ENCODE measurements around the gene COQ3. TPM values are rescaled to one million over a fixed set of nuclear protein-coding genes. Genes with fewer than 3 reads are reported as not detected.

Gene COQ3
- total RNA-seq, 1 experiment from 2014 or later = 5.8 TPM

DNA sequence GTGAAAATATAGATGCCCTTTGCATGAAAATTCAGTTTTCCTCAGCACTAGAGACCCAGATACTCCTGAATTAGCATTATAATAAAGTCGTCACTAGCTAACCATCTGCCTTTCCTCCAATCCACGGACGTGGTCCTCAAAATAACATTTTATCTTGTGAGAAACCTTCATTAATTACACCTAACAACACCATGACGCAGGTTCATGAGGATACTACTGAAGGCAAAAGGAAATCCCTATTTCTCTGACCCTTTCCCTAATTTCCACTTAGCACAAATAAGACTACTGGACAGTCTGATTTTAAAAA is 32.4 kb upstream of the COQ3 start:
- TF ChIP-seq, protein P1, sequence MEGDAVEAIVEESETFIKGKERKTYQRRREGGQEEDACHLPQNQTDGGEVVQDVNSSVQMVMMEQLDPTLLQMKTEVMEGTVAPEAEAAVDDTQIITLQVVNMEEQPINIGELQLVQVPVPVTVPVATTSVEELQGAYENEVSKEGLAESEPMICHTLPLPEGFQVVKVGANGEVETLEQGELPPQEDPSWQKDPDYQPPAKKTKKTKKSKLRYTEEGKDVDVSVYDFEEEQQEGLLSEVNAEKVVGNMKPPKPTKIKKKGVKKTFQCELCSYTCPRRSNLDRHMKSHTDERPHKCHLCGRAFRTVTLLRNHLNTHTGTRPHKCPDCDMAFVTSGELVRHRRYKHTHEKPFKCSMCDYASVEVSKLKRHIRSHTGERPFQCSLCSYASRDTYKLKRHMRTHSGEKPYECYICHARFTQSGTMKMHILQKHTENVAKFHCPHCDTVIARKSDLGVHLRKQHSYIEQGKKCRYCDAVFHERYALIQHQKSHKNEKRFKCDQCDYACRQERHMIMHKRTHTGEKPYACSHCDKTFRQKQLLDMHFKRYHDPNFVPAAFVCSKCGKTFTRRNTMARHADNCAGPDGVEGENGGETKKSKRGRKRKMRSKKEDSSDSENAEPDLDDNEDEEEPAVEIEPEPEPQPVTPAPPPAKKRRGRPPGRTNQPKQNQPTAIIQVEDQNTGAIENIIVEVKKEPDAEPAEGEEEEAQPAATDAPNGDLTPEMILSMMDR (IDR thresholded peaks at IDR 0.05; ENCODE audit: insufficient read depth in 1 of 2, low read depth in 1 of 2, low read length in 1 of 2, severe bottlenecking in 1 of 2, unreplicated experiment in 1 of 2) = no peak
- intact Hi-C loops (cut with micrococcal nuclease; ENCODE audit: unreplicated experiment) = loop anchor here (5.0 kb wide), 1 partner anchor 144 kb away; no protein-coding TSS in a partner anchor
- Histone ChIP-seq H3K4me3 (ENCODE audit: low read depth, low read length) (peak overlapping the region; percentile 66), H3K36me3 (ENCODE audit: control insufficient read depth, insufficient read depth, low read length) (no peaks in the 10 kb centered on the region), H3K4me1 (peaks cover 13% of the 10 kb centered on the region), H3K9me3 (no peaks in the 10 kb centered on the region), H3K27me3 (replicated peaks; ENCODE audit: control insufficient read depth, insufficient read depth, low read length) (no peaks in the 10 kb centered on the region)
- H3K9me3 Mint-ChIP-seq (ENCODE audit: unreplicated experiment) = no peaks in the 10 kb centered on the region
- no peaks in the 10 kb centered on the region for H3K27me3 Mint-ChIP-seq (ENCODE audit: insufficient read depth, unreplicated experiment)
- DNase-seq = no peak
- ChIA-PET CTCF (interaction anchor here (0.9 kb wide), 1 partner anchor 33 kb away, joined by 4 read pairs; the partner anchor contains the start of gene COQ3), POLR2A (interaction anchor here (0.7 to 1.3 kb wide), 2 partner anchors 30 to 33 kb away, joined by 3 to 9 read pairs; partner anchors contain the start of gene COQ3)
- peaks cover 40% of the 10 kb centered on the region for H3K36me3 Mint-ChIP-seq (ENCODE audit: insufficient read depth, unreplicated experiment)
- H3K27ac Mint-ChIP-seq (ENCODE audit: unreplicated experiment) = peak overlapping the region; percentile 99
- BruUV-seq (replicated peaks) = no TSS peak
- H3K4me1 Mint-ChIP-seq (ENCODE audit: low read depth, unreplicated experiment) = peaks cover 8% of the 10 kb centered on the region
- H3K4me3 Mint-ChIP-seq (ENCODE audit: unreplicated experiment) = peak overlapping the region; percentile 97

DNA sequence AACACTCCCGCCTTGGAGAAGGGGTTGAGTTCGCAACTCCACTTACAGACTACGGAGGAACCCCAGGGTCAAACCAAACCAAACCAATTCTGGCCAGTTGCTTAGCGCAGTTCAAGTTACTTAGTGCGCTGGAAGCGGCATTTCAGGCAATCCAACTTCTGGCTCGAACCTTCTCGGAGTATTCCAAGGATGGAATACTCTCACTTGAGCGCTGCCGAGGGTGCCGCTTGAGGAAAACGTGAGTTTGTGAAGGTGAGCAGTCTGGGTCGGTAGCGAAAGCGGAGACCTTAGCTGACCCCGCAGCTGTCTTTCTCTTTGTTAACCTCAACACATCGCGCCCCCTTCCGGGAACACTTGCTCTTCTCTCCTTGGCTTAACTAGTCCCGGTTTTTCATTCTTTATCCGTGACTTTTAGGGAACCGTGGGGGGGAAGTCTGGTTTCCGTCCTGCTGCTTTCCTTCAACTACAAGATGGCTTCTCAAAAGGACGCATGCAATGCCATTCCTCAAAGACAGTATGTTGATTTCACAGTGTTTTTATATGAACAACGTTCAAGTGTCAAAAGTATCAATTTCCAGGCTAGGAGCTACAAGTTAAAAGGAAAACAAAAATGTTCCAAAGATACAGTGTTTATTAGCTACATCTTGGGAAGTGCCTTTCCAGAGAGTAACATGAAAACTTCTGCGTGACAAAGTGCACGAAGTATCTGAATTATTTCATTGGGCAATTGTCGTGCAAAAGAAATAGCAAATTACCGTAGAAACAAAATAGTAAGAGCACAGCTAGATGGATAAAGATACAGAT is 31.9 kb upstream of the COQ3 start:
- Mint-ChIP-seq H3K27ac (ENCODE audit: unreplicated experiment) (peak overlapping the region; percentile 99), H3K27me3 (ENCODE audit: insufficient read depth, unreplicated experiment) (no peaks in the 10 kb centered on the region), H3K36me3 (ENCODE audit: insufficient read depth, unreplicated experiment) (peaks cover 40% of the 10 kb centered on the region), H3K4me1 (ENCODE audit: low read depth, unreplicated experiment) (peaks cover 8% of the 10 kb centered on the region), H3K4me3 (ENCODE audit: unreplicated experiment) (peak overlapping the region; percentile 97), H3K9me3 (ENCODE audit: unreplicated experiment) (no peaks in the 10 kb centered on the region)
- POLR2A ChIA-PET = interaction anchor here (0.7 to 1.3 kb wide), 3 partner anchors 11 to 32 kb away, joined by 3 to 9 read pairs (median 3); partner anchors contain the start of gene COQ3
- intact Hi-C loops (cut with micrococcal nuclease; ENCODE audit: unreplicated experiment) = loop anchor here (1.0 to 5.0 kb wide), 6 partner anchors 33 to 144 kb away; partner anchors contain the start of genes CCNC and USP45
- BruUV-seq (replicated peaks) = TSS peak; percentile 52
- Histone ChIP-seq H3K36me3 (ENCODE audit: control insufficient read depth, insufficient read depth, low read length) (no peaks in the 10 kb centered on the region), H3K4me1 (peaks cover 13% of the 10 kb centered on the region), H3K4me3 (ENCODE audit: low read depth, low read length) (peak overlapping the region; percentile 66), H3K27me3 (replicated peaks; ENCODE audit: control insufficient read depth, insufficient read depth, low read length) (no peaks in the 10 kb centered on the region), H3K9me3 (no peaks in the 10 kb centered on the region)
- TF ChIP-seq, protein P1 (IDR thresholded peaks at IDR 0.05; ENCODE audit: insufficient read depth in 1 of 2, low read depth in 1 of 2, low read length in 1 of 2, severe bottlenecking in 1 of 2, unreplicated experiment in 1 of 2) = peak; percentile 28 to 69
- CTCF ChIA-PET = interaction anchor here (0.9 to 1.4 kb wide), 3 partner anchors 32 to 95 kb away, joined by 4 to 8 read pairs (median 5); partner anchors contain the start of gene COQ3
- peak; percentile 89 to 91 for DNase-seq

DNA sequence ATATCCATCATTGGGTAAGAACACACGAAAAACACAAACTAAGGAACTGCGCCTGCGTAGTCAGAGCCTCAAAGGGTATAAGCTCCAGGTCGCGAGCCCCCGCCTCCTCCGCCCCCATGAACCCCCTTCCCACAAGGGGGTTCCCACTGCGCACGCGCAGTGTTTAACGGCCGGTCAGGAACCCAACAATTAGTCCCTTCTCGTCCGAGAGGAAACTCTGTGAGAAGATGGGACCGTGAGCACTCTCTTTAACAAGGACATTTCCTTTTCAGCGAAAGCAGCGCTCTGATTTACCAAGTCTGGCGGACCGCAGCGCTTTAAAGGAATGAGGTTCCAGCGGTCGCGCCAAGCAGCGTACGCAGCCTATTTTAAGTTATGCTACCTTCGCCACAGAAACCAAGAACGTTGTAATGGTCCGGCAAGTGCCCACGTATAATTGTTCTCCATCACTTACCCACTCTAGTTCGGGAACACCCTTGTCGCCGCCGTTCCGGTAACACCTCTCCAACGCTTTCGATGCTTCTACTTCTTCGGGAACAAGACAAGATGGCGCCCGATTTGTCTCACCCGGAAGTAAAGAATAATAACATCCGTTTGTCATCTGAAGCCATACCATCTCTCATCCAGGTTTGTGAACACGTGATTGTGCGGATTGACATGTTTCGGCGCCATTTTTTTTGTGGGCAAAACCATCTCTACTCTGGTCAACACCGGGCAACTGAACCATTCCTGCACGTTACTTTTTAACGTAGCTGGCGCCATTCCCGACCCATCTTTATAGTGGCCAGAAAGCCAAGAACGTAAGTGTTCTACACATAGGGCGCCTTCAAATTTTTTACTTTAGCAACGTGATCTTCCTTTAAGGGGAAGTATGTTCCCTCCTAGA is 31.0 kb upstream of the COQ3 start, which contains the start of gene PNISR:
Gene PNISR (minus strand): TSS at position 548 of the 886 bp plus-strand sequence. CDS start 10,649 bp downstream, outside the sequence.
- H3K36me3 ChIP-seq (ENCODE audit: control insufficient read depth, insufficient read depth, low read length) = no peaks in the 10 kb centered on the region
- DNase-seq = peak; percentile 91 to 94
- Mint-ChIP-seq H3K27ac (ENCODE audit: unreplicated experiment) (peak within 1 kb of the TSS; percentile 99), H3K27me3 (ENCODE audit: insufficient read depth, unreplicated experiment) (no peaks in the 10 kb centered on the region), H3K36me3 (ENCODE audit: insufficient read depth, unreplicated experiment) (peaks cover 40% of the 10 kb centered on the region), H3K4me3 (ENCODE audit: unreplicated experiment) (peak within 1 kb of the TSS; percentile 97), H3K4me1 (ENCODE audit: low read depth, unreplicated experiment) (peaks cover 8% of the 10 kb centered on the region), H3K9me3 (ENCODE audit: unreplicated experiment) (no peaks in the 10 kb centered on the region)
- intact Hi-C loops (cut with micrococcal nuclease; ENCODE audit: unreplicated experiment) = loop anchor here (1.0 to 5.0 kb wide), 6 partner anchors 32 to 143 kb away; partner anchors contain the start of genes CCNC and USP45
- TSS peak; percentile 52 for BruUV-seq (replicated peaks)
- TF ChIP-seq, protein P1 (IDR thresholded peaks at IDR 0.05; ENCODE audit: insufficient read depth in 1 of 2, low read depth in 1 of 2, low read length in 1 of 2, severe bottlenecking in 1 of 2, unreplicated experiment in 1 of 2) = no peak
- H3K27me3 ChIP-seq (replicated peaks; ENCODE audit: control insufficient read depth, insufficient read depth, low read length) = no peaks in the 10 kb centered on the region
- H3K9me3 ChIP-seq = no peaks in the 10 kb centered on the region
- H3K4me1 ChIP-seq = peaks cover 13% of the 10 kb centered on the region
- peak within 1 kb of the TSS; percentile 73 for H3K4me3 ChIP-seq (ENCODE audit: low read depth, low read length)
- ChIA-PET CTCF (interaction anchor here (1.1 to 1.4 kb wide), 3 partner anchors 31 to 95 kb away, joined by 5 to 8 read pairs (median 5); partner anchors contain the start of gene COQ3), POLR2A (interaction anchor here (0.5 to 1.3 kb wide), 5 partner anchors 10 to 490 kb away, joined by 3 to 17 read pairs (median 4); partner anchors contain the start of genes CCNC and COQ3)
